Spleen (tissue), 11 donors: ENCODE measurements around the gene ALKBH3. TPM values are rescaled to one million over a fixed set of nuclear protein-coding genes. Genes with fewer than 3 reads are reported as not detected.

Experiments
- DNase-seq: peaks from one replicate; pipeline ENCODE4 v3.0.0-alpha.2; 2020
- H3K27ac ChIP-seq, 8 donors: fragments of 200-600 bp; sonication (generic) in 7 of 8; 1 replicate in 4 of 8; 2 replicates in 4 of 8; pipeline versions ENCODE4 v1.5.0 to v1.8.0; 2016 to 2021; ENCODE audit warnings: inconsistent platforms in 4 of 8, mild to moderate bottlenecking in 4 of 8, moderate library complexity in 1 of 8
- H3K27me3 ChIP-seq, 7 donors: fragments of 200-600 bp; sonication (generic) in 6 of 7; replicated peaks in 1 of 7; 1 replicate in 4 of 7; 2 replicates in 3 of 7; pipeline versions ENCODE4 v1.5.0 to v1.8.0; 2016 to 2021; ENCODE audit warnings: inconsistent platforms in 3 of 7, mild to moderate bottlenecking in 1 of 7
- H3K36me3 ChIP-seq, 6 donors: fragments of 200-600 bp; sonication (generic) in 5 of 6; 1 replicate in 4 of 6; 2 replicates in 2 of 6; pipeline versions ENCODE4 v1.5.0 to v1.8.0; 2016 to 2021; ENCODE audit warnings: inconsistent platforms in 2 of 6
- H3K4me1 ChIP-seq, 6 donors: fragments of 200-600 bp; sonication (generic) in 5 of 6; 1 replicate in 3 of 6; 2 replicates in 3 of 6; pipeline versions ENCODE4 v1.5.0 to v1.8.0; 2016 to 2021; ENCODE audit warnings: inconsistent platforms in 3 of 6
- H3K4me3 ChIP-seq, 8 donors: fragments of 200-600 bp; sonication (generic) in 7 of 8; 1 replicate in 4 of 8; 2 replicates in 4 of 8; pipeline versions ENCODE4 v1.5.0 to v1.8.0; 2016 to 2021; ENCODE audit warnings: inconsistent platforms in 4 of 8, mild to moderate bottlenecking in 4 of 8, moderate library complexity in 2 of 8
- H3K9me3 ChIP-seq, 8 donors: fragments of 200-600 bp; sonication (generic) in 7 of 8; 1 replicate in 4 of 8; 2 replicates in 4 of 8; pipeline versions ENCODE4 v1.5.0 to v1.8.0; 2016 to 2021; ENCODE audit warnings: inconsistent platforms in 4 of 8
- CTCF ChIP-seq, 11 experiments: fragments of 200-600 bp in 7 of 11; fragments of 450-650 bp in 4 of 11; sonication (generic) in 4 of 11; IDR thresholded peaks in 8 of 11; conservative IDR thresholded peaks in 3 of 11; 1 replicate in 7 of 11; 2 replicates in 4 of 11; pipeline versions ENCODE4 v1.4.0 to v1.8.0; 2016 to 2021; ENCODE audit warnings: antibody characterized with exemption in 11 of 11, inconsistent platforms in 4 of 11, mild to moderate bottlenecking in 1 of 11
- POLR2A ChIP-seq, 3 donors: fragments of 450-650 bp; IDR thresholded peaks; one replicate each; pipeline ENCODE4 v1.5.1; 2017; ENCODE audit warnings: antibody characterized with exemption in 3 of 3, mild to moderate bottlenecking in 1 of 3
- POLR2AphosphoS5 ChIP-seq, 3 donors: sonication (generic); formaldehyde crosslinking; IDR thresholded peaks; one replicate each; pipeline ENCODE4 v1.5.1; 2017; ENCODE audit warnings: antibody characterized with exemption in 3 of 3
- WGBS, 5 donors: extraction: QIAGEN DNeasy Blood & Tissue Kit in 3 of 5; methylation state at CpG; one replicate each; pipeline versions ENCODE4 v1.1.5 to v1.1.7; 2013 to 2018; 5-methylcytosine and 5-hydroxymethylcytosine counted together
- intact Hi-C: fragments of 100-400 bp; cut with DNase I; formaldehyde crosslinking; loops from one replicate; pipeline ENCODE4 v1.15.0; 2023; ENCODE audit warnings: low total_unique reads
- polyA plus RNA-seq, 3 donors: library from polyadenylated mRNA; stranded (reverse); fragments of 200-250 nt; gene quantifications; one replicate each; pipeline ENCODE4 v1.2.1, GENCODE V29; 2013
- total RNA-seq, 7 donors: library from RNA; depleted of rRNA in 3 of 7; stranded (reverse); fragments of >200 nt in 3 of 7; fragmentation: NEBNext Ultra II Directional in 4 of 7; extraction: Animal tissue kit (Norgen Biotek cat#: 25700) in 4 of 7; gene quantifications; one replicate each; pipeline versions ENCODE4 v1.1.0 to v1.2.1, GENCODE V29; 2016 to 2021
- donor health status: healthy with polysubstance abuse.
- donor health status: DM: no; HTN: no; CAD: no; lungs with moderate emphysema.
- donor health status: DM: no; HTN: no; CAD: no.
- donor health status: Bipolar disorder and iron deficiency.
- donor health status: healthy.
- donor health status: DM: no; HTN: no; CAD: no.
- donor health status: DM: yes; HTN: yes; CAD: no.

The ALKBH3 gene
- total and polyA plus RNA-seq, 10 donors: 21.6 to 42.2 (median 32.6) TPM

- H3K27me3 ChIP-seq: no peaks in the 10 kb centered on the region
- WGBS, 5 donors: 58 to 84% (median 77%) methylated on average over 6 of the region's 6 CpGs
- TF ChIP-seq POLR2AphosphoS5 (IDR thresholded peaks at IDR 0.05): no peak
- TF ChIP-seq CTCF (IDR thresholded peaks at IDR 0.05 in 8 of 11, conservative IDR thresholded peaks at IDR 0.05 in 3 of 11): no peak
- no peak for TF ChIP-seq POLR2A (IDR thresholded peaks at IDR 0.05)
- peak overlapping the region in 7 of 8 donors; percentile 63 to 78 (median 73) for H3K27ac ChIP-seq
- intact Hi-C loops: no loop called here
- H3K9me3 ChIP-seq: no peaks in the 10 kb centered on the region
- no peak overlapping the region for H3K4me3 ChIP-seq
- peaks cover 8 to 63% (median 32%) of the 10 kb centered on the region in 6 donors for H3K4me1 ChIP-seq
- peaks cover 0 to 59% (median 36%) of the 10 kb centered on the region in 6 donors for H3K36me3 ChIP-seq
- DNase-seq: no peak
These were observed 42.2 kb downstream of the ALKBH3 start for GRCh38 chr11:43922744-43923405.

GRCh38 chr11:43923406-43924111, 42.9 kb downstream of the ALKBH3 start:
- H3K9me3 ChIP-seq: no peaks in the 10 kb centered on the region
- H3K27ac ChIP-seq: peak overlapping the region in 7 of 8 donors; percentile 63 to 78 (median 73)
- H3K4me3 ChIP-seq: no peak overlapping the region
- TF ChIP-seq POLR2A (IDR thresholded peaks at IDR 0.05) (no peak), POLR2AphosphoS5 (IDR thresholded peaks at IDR 0.05) (peak in 2 of 3 donors; percentile 32 to 78)
- peaks cover 8 to 67% (median 34%) of the 10 kb centered on the region in 6 donors for H3K4me1 ChIP-seq
- intact Hi-C loops: no loop called here
- WGBS, 5 donors: 57 to 80% (median 73%) methylated on average over 8 of the region's 8 CpGs
- peaks cover 0 to 53% (median 31%) of the 10 kb centered on the region in 6 donors for H3K36me3 ChIP-seq
- H3K27me3 ChIP-seq: no peaks in the 10 kb centered on the region
- no peak for DNase-seq

GRCh38 chr11:43924112-43924855, 43.7 kb downstream of the ALKBH3 start:
- Histone ChIP-seq H3K27me3 (no peaks in the 10 kb centered on the region), H3K36me3 (peaks cover 0 to 45% (median 24%) of the 10 kb centered on the region in 6 donors), H3K9me3 (no peaks in the 10 kb centered on the region), H3K4me3 (no peak overlapping the region), H3K27ac (peak overlapping the region in 7 of 8 donors; percentile 63 to 78 (median 73)), H3K4me1 (peaks cover 8 to 71% (median 35%) of the 10 kb centered on the region in 6 donors)
- no peak for TF ChIP-seq POLR2A (IDR thresholded peaks at IDR 0.05)
- peak in 1 of 3 donors; percentile 43 for TF ChIP-seq POLR2AphosphoS5 (IDR thresholded peaks at IDR 0.05)
- DNase-seq: no peak
- intact Hi-C loops: no loop called here
- WGBS, 5 donors: 87 to 91% (median 88%) methylated on average over 14 to 27 of the region's 27 CpGs

GRCh38 chr11:43925063-43925931, 44.7 kb downstream of the ALKBH3 start:
- Histone ChIP-seq H3K4me1 (peaks cover 8 to 72% (median 35%) of the 10 kb centered on the region in 6 donors), H3K27ac (peak overlapping the region in 5 of 8 donors; percentile 20 to 78 (median 74)), H3K27me3 (no peaks in the 10 kb centered on the region), H3K36me3 (peaks cover 0 to 35% (median 15%) of the 10 kb centered on the region in 6 donors), H3K4me3 (no peak overlapping the region), H3K9me3 (no peaks in the 10 kb centered on the region)
- DNase-seq: no peak
- 78 to 89% (median 85%) methylated on average over 13 to 14 of the region's 14 CpGs for WGBS, 5 donors
- no peak for TF ChIP-seq CTCF (IDR thresholded peaks at IDR 0.05 in 8 of 11, conservative IDR thresholded peaks at IDR 0.05 in 3 of 11)
- TF ChIP-seq POLR2AphosphoS5 (IDR thresholded peaks at IDR 0.05): no peak
- no peak for TF ChIP-seq POLR2A (IDR thresholded peaks at IDR 0.05)
- intact Hi-C loops: no loop called here
